Nucleus accumbens (tissue), 56 donors: Measurements from ENCODE around the gene NADK2.

Experiments used
- DNase-seq, 56 donors: peaks; one replicate each; lab custom pipeline; 2025; lab: John Stamatoyannopoulos, UW

The NADK2 gene

GRCh38 chr5:36251218-36251617 is 9.5 kb upstream of the NADK2 start:
- no peak for DNase-seq

DNA sequence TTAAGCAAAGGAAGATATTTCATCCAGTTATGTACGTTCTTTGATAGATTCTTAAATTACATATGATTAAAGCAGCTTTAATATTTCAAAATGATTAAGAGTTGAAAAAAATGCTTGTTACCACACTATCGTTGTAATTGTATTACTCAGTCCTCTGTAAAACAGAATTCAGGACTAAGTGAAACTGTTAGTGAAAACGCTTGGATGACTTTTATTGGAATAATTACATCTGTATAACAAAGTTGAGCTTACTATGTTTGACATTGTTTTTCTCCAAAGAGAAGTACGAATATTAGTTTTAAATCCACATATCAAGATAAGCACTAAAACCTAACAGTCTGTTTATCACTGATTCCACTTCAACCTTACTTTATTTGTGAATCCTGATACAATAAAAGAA is 8.7 kb upstream of the NADK2 start:
- DNase-seq = no peak

DNA sequence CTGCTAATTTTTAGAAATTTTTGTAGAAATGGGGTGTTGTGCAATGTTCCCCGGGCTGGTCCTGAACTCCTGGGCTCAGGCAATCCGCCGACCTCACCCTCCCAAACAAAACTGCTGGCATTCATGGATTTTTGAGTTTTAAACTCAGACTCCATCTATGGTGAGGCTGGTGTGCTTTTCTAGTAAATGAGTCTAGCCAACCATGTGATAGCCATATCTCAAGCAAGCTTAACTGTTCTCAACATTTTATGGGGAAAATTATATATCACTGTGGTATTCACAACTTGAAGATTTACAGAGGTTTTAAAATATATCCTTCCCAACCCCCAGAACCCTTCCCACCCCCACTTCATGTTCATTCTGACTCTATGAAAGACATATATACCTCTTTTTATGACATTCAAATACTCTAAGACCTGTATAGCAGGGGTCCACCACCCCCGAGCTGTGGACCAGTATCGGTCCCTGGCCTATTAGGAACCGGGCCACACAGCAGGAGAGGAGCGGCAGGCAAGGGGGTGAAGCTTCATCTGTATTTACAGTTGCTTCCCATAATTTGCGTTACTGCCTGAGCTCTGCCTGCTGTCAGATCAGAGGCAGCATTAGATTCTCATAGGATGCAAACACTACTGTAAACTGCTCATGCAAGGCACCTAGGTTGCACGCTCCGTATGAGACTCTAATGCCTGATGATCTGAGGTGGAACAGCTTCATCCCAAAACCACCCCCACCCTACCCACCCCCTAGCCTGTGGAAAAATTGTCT is 4.5 kb upstream of the NADK2 start:
- DNase-seq = no peak

DNA sequence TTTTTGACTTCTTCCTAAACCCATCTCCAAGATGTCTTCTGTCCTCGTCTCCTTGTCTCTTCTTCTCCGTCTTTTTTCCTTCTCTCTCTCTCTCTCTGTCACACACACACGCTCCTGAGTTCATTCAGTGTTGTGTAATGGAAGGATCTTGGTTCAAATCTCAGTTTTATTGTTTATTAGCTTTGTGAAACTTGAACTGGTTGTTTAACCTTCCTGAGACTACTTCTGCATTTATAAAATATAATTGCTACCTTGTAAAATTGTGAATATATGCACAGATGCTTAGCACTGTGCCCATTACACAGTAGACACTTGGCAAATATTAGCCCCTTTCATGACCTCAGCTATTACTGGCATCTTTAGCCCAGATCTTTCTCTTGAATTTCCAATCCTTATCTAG is 2.4 kb upstream of the NADK2 start:
- DNase-seq = no peak

- DNase-seq = no peak
Observed at GRCh38 chr5:36243653-36244052, 1.9 kb upstream of the NADK2 start.

DNA sequence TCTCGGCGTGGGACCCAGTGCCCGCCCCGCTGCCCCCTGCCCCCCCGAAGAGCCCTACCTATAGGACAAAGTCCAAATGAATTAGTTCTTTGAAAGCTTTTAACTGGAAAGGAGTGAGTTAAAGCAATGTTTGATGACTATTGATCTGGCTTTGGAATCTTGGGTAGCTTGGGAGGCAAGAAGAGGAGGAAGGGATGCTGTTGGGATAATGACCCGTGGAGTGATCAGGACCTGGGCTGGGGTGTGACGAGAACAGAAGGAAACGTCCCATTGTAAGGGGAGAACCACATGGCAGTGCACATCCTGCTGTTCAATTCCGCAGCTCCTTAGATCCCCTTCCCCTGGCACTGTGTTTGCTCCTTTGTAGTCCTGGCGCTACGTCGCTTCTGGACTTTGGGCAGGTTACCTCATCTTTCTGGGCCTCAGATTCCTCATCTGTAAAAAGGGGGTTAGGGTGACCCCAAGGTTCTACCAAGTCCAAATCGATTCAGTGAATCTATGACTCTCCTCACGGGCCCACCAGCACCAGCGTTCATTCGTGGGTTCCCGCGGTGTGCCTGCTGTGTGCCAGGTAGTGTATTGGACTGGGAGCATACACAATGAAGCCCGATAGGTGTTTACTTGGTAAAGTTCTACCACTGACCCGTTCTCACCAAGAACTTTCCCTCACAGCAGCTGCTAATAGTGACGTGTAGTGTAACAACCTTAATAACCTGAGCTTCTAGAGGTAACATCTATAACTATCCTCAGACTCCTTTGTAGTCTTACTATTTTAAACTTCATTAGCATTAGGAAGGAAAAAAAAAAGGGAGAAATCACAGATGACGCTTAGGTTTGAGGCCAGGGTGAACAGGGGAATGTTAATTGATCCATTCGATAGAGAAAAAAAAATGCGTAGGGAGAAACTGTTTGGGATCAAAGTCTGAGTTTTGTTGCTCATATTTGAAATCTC is 1.1 kb upstream of the NADK2 start:
- DNase-seq = peak in 16 of 56 donors; percentile 5 to 65 (median 30)

DNA sequence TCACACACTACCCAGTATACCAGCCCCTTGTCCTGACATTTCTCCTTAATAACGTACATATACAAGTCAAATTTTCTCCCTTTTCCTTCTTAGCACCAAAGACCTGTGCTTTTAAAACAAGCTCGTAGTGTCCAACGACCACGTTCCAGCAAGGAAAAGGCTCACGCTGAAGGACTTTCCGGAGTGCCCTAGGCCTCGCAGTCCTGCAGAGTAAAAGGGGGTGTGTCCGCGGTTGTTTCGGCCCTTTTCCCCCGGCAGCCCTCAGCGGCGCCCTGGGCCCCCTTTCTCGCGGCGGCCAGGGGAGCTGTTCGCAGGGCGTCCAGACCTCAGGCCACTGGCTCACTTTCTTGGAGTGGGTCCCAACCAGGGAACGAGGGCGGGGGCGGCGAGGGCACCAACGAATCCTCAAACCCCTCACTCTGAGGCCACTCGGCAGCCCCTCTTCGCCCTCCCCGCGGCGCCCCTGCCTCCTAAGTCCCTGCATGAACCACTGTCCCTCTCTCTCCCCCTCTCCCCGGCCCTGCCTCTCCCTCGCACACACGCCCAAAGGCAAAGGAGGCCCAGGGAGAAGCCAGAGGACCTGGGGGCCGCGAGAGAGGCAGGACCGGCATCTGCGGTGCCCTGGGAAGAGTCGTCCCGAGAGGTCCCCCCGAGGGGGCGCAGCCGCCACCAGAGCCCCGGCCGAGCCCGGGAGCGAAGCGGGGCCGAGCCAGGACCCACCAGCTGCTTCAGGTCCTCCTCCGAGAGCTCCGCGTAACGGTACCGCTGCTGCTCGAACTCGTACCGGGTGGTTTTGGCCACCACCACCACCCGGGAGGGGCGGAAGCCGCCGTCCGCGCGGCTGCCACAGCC is 720 bp downstream of the NADK2 start:
- DNase-seq = peak in 53 of 56 donors; percentile 10 to 77 (median 63)

- DNase-seq = no peak
Observed at GRCh38 chr5:36239370-36240293, 2.1 kb downstream of the NADK2 start.

DNA sequence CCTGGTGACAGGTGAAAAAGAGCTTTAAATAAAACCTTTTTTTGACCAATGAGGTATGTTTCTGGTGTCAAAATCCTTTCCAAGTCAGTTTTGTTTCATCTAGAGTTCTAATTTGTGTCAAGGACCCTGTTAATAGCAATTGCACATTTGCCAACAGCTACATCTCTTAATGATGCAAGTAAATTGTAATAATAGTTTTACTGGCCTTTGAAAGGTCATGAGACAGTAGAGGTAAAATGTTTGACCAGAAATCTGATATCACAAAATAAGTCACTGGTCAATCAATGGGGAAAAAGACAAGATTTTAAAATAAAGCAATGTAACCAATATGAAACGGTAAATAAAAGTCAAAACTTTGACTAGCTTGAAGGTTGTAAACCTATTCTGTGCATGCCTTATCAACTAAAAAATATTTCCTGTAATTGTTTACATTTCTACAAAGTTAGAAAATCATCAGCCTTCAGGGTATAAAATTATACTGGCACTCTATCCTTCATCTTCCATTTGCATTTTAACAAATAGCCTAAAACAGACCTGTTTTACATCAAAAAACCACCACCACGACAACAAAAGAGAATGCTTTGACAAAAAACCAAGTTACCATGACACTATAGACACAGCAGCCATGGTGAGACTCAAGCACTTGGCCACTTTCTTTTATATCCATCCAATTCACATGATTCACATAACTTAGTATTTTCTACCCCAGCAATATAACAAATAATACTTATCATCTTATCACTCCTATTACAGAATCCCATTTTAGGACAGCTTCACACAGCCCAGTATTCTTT is 3.0 kb downstream of the NADK2 start:
- no peak for DNase-seq

GRCh38 chr5:36237751-36238150 is 4.0 kb downstream of the NADK2 start:
- no peak for DNase-seq

- DNase-seq = no peak
Observed at GRCh38 chr5:36236801-36237200, 4.9 kb downstream of the NADK2 start.

DNA sequence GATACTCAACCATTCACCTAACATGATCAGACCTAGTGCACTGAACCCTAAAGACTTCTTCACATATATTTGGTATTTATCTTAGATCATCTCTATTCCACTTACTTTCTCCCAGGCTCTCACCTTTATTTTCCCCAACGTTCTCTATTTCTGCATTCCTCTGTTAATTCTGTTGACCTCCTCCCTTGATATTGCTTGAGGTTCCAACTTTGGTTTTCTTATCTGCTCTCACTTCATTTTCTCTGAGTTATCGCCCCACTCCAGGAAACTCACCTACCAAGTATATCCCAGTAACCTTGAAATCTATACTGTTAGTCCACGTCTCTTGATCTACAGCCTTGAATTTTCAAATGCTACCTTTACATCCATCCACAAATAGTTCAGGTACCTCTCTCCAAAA is 9.2 kb downstream of the NADK2 start:
- DNase-seq = no peak

DNA sequence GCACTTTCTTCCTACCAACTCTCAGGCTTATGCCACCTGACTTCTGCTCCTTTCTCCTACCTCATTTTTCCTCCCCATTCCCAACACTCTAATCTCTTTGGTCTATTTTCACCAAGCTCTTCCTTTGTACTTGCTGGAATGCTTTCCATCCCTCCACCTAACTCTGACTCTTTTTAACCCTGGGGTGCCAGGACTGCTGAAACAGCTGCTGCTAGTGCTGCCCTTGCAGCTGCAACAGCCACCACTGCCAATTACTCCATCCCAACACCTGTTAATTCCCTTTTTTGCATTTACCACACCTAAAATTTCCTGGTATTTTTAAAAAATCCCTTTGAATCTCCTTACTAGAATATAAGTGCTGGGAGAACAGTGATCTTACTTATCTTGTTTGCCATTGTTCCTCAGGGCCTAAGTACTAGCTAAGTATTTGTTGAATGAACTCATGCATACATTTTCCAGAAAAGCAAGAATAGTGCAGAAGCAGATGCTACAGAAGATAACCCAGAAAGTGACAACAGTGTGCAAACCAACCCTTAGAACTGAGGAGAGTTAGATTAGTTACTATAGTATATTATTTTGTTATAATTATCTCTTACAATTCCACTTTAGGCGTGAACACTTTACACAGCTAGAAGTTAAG is 11.5 kb downstream of the NADK2 start:
- no peak for DNase-seq

DNA sequence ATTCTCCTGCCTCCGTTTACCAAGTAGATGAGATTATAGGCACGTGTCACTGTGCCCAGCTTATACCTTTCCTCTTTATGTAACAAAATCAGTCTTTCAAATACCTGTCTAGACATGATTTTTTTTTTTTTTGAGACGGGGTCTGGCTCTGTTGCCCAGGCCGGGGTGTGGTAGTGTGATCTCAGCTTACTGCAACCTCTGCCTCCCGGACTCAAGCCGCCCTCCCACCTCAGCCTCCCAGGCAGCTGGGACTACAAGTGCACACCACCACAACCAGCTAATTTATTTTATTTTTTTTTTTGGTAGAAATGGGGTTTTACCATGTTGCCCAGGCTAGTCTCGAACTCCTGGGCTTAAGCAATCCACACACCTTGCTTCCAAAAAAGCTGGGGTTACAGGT is 13.2 kb downstream of the NADK2 start:
- no peak for DNase-seq

GRCh38 chr5:36227046-36227445 is 14.7 kb downstream of the NADK2 start:
- DNase-seq = no peak

DNA sequence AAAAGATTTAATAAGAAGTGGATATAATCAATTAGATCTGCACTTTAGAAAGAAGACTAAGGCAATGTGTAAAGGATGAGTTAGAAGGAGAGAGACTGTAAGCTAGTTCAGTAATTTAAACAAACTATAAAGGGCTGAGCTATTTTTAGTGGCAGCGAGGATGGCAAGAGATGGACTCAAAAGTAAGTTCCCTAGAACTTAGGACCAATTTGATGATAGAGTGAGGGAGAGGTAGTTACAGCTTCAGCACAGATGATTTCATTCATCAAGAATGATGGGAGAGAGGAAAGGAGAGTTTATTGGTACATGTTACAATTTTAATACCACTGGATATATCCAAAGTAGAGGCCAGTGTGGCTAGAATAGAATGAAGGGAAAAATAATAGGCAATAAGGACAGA is 19.1 kb downstream of the NADK2 start:
- no peak for DNase-seq

DNA sequence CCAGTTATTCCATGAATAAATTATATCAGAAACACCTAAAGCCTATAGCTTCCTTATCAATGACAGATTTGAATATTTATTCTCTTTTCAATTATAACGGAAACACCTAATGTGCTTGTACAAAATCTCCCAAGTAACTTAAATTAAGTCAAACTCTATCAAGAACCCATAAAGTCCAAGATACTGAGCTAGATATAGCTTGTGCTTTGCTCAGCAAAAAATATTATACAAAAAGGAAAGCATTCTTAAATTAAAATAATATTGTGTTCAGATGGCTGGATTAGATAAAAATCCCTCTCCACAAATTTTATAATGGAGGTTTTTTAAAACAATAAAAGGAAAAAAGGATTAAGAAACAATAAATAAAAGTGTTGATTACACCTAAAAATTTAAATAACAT is 23.7 kb downstream of the NADK2 start:
- no peak for DNase-seq

GRCh38 chr5:36217567-36217966 is 24.2 kb downstream of the NADK2 start:
- DNase-seq = no peak
